Astrocyte of the cerebellum (primary cell): ENCODE measurements around the gene CC2D2A.

Experiments used
- DNase-seq: peaks from one replicate; pipeline ENCODE4 v3.0.0-alpha.2; 2011; ENCODE audit warnings: low read depth
- H3K4me3 ChIP-seq: 2 replicates; pipeline ENCODE4 v1.5.1; 2011; ENCODE audit warnings: mild to moderate bottlenecking, low read depth, low read length, moderate library complexity
- CTCF ChIP-seq: IDR thresholded peaks from 2 replicates; pipeline ENCODE4 v1.5.1; 2012; ENCODE audit warnings: low read length, low read depth, moderate library complexity, mild to moderate bottlenecking; ENCODE audit errors: missing control alignments
- in situ Hi-C: cut with HindIII; loops from 2 replicates; pipeline ENCODE4 v1.10.0; 2017; ENCODE audit warnings: low sequenced_read_pairs

The CC2D2A gene

GRCh38 chr4:15458616-15459015, 11.1 kb upstream of the CC2D2A start:
- no peak for DNase-seq
- in situ Hi-C loops, result loop anchor here (25.0 kb wide), 1 partner anchor 221 kb away; no protein-coding TSS in a partner anchor
- no peak for TF ChIP-seq CTCF
- no peak overlapping the region for H3K4me3 ChIP-seq

- no peak overlapping the region for H3K4me3 ChIP-seq
- no peak for DNase-seq
- in situ Hi-C loops, result loop anchor here (25.0 kb wide), 1 partner anchor 222 kb away; no protein-coding TSS in a partner anchor
- TF ChIP-seq CTCF, result no peak
Measured at GRCh38 chr4:15459706-15460105, 10.0 kb upstream of the CC2D2A start.

GRCh38 chr4:15466596-15466995, 3.1 kb upstream of the CC2D2A start:
- in situ Hi-C loops, result loop anchor here (25.0 kb wide), 1 partner anchor 229 kb away; no protein-coding TSS in a partner anchor
- no peak overlapping the region for H3K4me3 ChIP-seq
- DNase-seq, result no peak
- no peak for TF ChIP-seq CTCF

- no peak for DNase-seq
Measured at GRCh38 chr4:15470128-15470475, 420 bp downstream of the CC2D2A start.

GRCh38 chr4:15476396-15476795, 6.7 kb downstream of the CC2D2A start:
- no peak for DNase-seq
- TF ChIP-seq CTCF, result no peak
- H3K4me3 ChIP-seq, result no peak overlapping the region
- in situ Hi-C loops, result loop anchor here (25.0 kb wide), 1 partner anchor 536 kb away; no protein-coding TSS in a partner anchor

More at GRCh38 chr4:15470128-15470475, 420 bp downstream of the CC2D2A start:
- in situ Hi-C loops, result loop anchor here (25.0 kb wide), 1 partner anchor 233 kb away; no protein-coding TSS in a partner anchor
- TF ChIP-seq CTCF, result no peak
- H3K4me3 ChIP-seq, result peak overlapping the region; percentile 49

- DNase-seq, result no peak
- H3K4me3 ChIP-seq, result no peak overlapping the region
- in situ Hi-C loops, result loop anchor here (25.0 kb wide), 1 partner anchor 534 kb away; no protein-coding TSS in a partner anchor
- no peak for TF ChIP-seq CTCF
Measured at GRCh38 chr4:15478724-15479088, 9.0 kb downstream of the CC2D2A start.
